Measurements from ENCODE around the gene SLC6A3.

The SLC6A3 gene

DNA sequence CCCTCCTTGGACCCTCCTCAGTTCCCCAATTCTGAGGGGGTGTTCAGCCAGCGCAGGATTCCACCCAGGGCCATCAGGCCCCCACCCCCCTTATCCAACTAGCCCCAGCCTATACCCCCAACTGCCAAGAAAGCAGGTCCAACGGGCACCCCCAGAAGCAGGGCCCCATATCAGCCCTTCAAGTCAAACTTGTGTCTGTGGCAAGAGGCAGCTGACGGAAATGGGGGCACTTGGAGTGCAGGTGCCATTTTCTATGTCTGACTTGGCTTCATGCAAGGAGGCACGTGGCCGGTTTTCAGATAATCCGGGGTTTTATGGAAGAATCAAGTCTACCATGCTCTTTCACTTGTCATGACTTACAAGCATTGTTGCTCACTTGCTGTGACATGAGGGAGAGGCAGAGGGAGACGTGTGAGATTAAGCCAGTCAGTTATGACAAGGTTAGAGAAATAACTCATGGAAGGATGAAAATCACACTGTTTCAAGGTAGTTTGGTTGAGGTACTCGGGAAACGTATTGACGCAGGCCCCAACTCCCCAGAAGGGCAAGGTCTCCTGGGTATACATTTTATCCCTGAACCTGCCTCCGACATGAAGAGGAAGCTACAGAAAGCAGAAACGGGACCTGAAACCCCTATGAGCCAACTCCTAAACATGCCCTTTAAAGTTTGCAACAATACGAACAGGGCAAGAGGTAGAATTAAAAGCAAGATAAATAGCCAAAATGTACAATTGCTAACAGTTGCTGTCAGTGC is 73.8 kb downstream of the SLC6A3 start:
- no peaks in the 10 kb centered on the region for H3K9me3 ChIP-seq (ENCODE audit: control insufficient read depth, low read length)
- H3K36me3 ChIP-seq (ENCODE audit: control insufficient read depth, insufficient read depth, low read length) = no peaks in the 10 kb centered on the region
- no peaks in the 10 kb centered on the region for H3K27me3 ChIP-seq (replicated peaks; ENCODE audit: control insufficient read depth, insufficient read depth, low read length, poor library complexity, severe bottlenecking)
- H3K4me3 ChIP-seq (ENCODE audit: insufficient read depth, low read depth, low read length, poor library complexity, severe bottlenecking) = no peak overlapping the region
- DNase-seq = no peak
- no peak overlapping the region for H3K27ac ChIP-seq (ENCODE audit: insufficient read depth, low read length, poor library complexity, severe bottlenecking)
- H3K4me1 ChIP-seq (ENCODE audit: control insufficient read depth, insufficient read depth, low read length, poor library complexity, severe bottlenecking) = no peaks in the 10 kb centered on the region

DNA sequence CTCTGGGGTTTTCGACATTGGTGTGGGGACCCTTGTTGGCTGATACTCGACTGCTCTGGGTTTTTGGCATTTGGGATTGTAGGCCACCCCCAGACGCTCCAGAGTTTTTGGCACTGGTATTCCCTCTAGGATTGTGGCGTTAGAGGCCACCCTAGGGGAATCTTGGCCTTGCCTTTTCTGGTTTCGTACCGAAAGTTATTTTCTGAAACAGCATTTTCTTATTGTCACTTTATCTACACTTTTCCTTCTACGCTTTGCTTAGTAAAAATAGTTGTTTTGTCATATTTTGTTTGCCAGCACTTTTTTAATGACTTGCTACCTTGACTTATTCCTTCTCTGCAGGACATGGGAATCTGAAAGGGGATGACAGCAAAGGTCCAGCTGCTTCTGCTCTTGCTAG is 75.2 kb downstream of the SLC6A3 start:
- H3K9me3 ChIP-seq (ENCODE audit: control insufficient read depth, low read length) = no peaks in the 10 kb centered on the region
- no peak overlapping the region for H3K27ac ChIP-seq (ENCODE audit: insufficient read depth, low read length, poor library complexity, severe bottlenecking)
- no peak overlapping the region for H3K4me3 ChIP-seq (ENCODE audit: insufficient read depth, low read depth, low read length, poor library complexity, severe bottlenecking)
- no peaks in the 10 kb centered on the region for H3K4me1 ChIP-seq (ENCODE audit: control insufficient read depth, insufficient read depth, low read length, poor library complexity, severe bottlenecking)
- no peaks in the 10 kb centered on the region for H3K36me3 ChIP-seq (ENCODE audit: control insufficient read depth, insufficient read depth, low read length)
- DNase-seq = no peak
- no peaks in the 10 kb centered on the region for H3K27me3 ChIP-seq (replicated peaks; ENCODE audit: control insufficient read depth, insufficient read depth, low read length, poor library complexity, severe bottlenecking)

DNA sequence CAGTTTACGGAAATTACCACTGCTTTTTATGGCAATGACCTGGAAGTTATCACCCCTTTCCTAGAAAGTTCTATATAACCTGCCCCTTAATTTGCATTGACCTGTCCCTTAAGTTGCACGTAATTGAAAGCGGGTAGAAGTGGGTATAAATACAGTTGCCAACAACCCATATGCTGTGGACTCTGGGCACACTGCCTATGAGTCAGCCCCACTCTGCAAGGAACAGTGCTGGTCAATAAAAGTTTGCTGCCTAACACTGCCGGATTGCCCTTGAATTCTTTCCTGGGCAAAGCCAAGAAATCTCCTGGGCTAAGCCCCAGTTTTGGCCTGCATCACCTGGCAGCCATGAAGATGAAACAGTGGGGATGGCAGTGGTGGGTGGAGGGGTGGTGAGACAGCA is 76.5 kb downstream of the SLC6A3 start:
- no peak for DNase-seq
- no peak overlapping the region for H3K27ac ChIP-seq (ENCODE audit: insufficient read depth, low read length, poor library complexity, severe bottlenecking)
- H3K27me3 ChIP-seq (replicated peaks; ENCODE audit: control insufficient read depth, insufficient read depth, low read length, poor library complexity, severe bottlenecking) = no peaks in the 10 kb centered on the region
- H3K4me3 ChIP-seq (ENCODE audit: insufficient read depth, low read depth, low read length, poor library complexity, severe bottlenecking) = no peak overlapping the region
- H3K4me1 ChIP-seq (ENCODE audit: control insufficient read depth, insufficient read depth, low read length, poor library complexity, severe bottlenecking) = no peaks in the 10 kb centered on the region
- H3K36me3 ChIP-seq (ENCODE audit: control insufficient read depth, insufficient read depth, low read length) = no peaks in the 10 kb centered on the region
- H3K9me3 ChIP-seq (ENCODE audit: control insufficient read depth, low read length) = no peaks in the 10 kb centered on the region

DNA sequence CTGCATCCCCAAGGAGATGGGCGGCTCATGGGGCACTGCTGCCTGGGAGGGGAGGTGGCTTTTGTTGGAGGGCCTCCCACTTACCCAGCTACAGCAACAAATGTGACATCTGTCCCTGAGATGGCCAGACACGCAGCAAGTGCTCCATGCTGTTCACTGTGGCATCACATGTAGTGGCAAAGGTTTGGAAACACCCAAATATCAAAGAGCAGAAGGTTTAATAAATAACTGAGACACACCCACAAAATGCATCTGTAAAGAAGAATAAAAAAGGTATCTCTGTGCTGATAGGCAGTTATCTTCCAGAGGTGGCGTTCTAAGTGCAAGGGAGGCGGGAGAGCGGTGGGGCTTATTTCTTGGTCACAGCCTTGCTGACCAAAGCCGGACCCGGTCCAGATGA is 77.0 kb downstream of the SLC6A3 start:
- Histone ChIP-seq H3K27ac (ENCODE audit: insufficient read depth, low read length, poor library complexity, severe bottlenecking) (no peak overlapping the region), H3K27me3 (replicated peaks; ENCODE audit: control insufficient read depth, insufficient read depth, low read length, poor library complexity, severe bottlenecking) (peaks cover 4% of the 10 kb centered on the region), H3K9me3 (ENCODE audit: control insufficient read depth, low read length) (no peaks in the 10 kb centered on the region), H3K4me3 (ENCODE audit: insufficient read depth, low read depth, low read length, poor library complexity, severe bottlenecking) (no peak overlapping the region), H3K4me1 (ENCODE audit: control insufficient read depth, insufficient read depth, low read length, poor library complexity, severe bottlenecking) (no peaks in the 10 kb centered on the region), H3K36me3 (ENCODE audit: control insufficient read depth, insufficient read depth, low read length) (no peaks in the 10 kb centered on the region)
- DNase-seq = no peak

DNA sequence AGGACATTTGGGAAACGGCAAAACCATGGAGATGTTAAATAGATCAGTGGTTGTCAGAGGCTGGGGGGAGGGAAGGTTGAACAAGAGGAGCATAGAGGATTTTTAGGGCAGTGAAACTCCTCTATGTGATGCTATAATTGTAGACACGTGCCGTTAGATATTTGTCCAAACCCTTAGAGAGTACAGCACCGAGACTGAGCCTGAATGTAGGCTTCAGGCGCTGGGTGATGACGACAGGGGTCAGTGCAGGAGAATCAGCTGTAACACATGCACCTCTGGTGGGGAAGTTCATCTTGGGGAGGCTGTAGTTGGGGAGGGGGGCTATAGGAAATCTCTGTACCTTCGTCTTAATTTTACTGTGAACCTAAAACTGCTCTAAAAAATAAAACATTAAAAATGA is 78.1 kb downstream of the SLC6A3 start:
- Histone ChIP-seq H3K4me1 (ENCODE audit: control insufficient read depth, insufficient read depth, low read length, poor library complexity, severe bottlenecking) (no peaks in the 10 kb centered on the region), H3K27me3 (replicated peaks; ENCODE audit: control insufficient read depth, insufficient read depth, low read length, poor library complexity, severe bottlenecking) (peaks cover 7% of the 10 kb centered on the region), H3K36me3 (ENCODE audit: control insufficient read depth, insufficient read depth, low read length) (no peaks in the 10 kb centered on the region), H3K9me3 (ENCODE audit: control insufficient read depth, low read length) (no peaks in the 10 kb centered on the region), H3K4me3 (ENCODE audit: insufficient read depth, low read depth, low read length, poor library complexity, severe bottlenecking) (no peak overlapping the region), H3K27ac (ENCODE audit: insufficient read depth, low read length, poor library complexity, severe bottlenecking) (no peak overlapping the region)
- DNase-seq = no peak

DNA sequence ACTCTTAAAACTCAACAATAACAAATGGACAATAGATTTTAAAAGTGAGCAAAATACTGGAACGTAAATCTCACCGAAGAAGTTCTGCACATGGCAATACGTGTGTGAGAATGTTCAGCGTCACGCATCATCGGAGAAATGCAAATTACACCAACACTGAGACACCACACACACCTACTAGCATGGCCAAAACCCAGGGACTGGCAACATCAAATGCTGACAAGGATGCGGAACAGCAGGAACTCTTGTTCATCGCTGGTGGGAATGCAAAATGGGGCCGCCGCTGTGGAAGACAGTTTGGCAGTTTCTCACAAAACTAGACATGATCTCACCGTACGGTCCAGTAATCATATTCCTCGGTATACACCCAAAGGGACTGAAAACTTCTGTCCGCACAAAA is 78.7 kb downstream of the SLC6A3 start:
- Histone ChIP-seq H3K36me3 (ENCODE audit: control insufficient read depth, insufficient read depth, low read length) (no peaks in the 10 kb centered on the region), H3K4me1 (ENCODE audit: control insufficient read depth, insufficient read depth, low read length, poor library complexity, severe bottlenecking) (no peaks in the 10 kb centered on the region), H3K27me3 (replicated peaks; ENCODE audit: control insufficient read depth, insufficient read depth, low read length, poor library complexity, severe bottlenecking) (peaks cover 13% of the 10 kb centered on the region), H3K27ac (ENCODE audit: insufficient read depth, low read length, poor library complexity, severe bottlenecking) (no peak overlapping the region), H3K9me3 (ENCODE audit: control insufficient read depth, low read length) (no peaks in the 10 kb centered on the region), H3K4me3 (ENCODE audit: insufficient read depth, low read depth, low read length, poor library complexity, severe bottlenecking) (no peak overlapping the region)
- no peak for DNase-seq

DNA sequence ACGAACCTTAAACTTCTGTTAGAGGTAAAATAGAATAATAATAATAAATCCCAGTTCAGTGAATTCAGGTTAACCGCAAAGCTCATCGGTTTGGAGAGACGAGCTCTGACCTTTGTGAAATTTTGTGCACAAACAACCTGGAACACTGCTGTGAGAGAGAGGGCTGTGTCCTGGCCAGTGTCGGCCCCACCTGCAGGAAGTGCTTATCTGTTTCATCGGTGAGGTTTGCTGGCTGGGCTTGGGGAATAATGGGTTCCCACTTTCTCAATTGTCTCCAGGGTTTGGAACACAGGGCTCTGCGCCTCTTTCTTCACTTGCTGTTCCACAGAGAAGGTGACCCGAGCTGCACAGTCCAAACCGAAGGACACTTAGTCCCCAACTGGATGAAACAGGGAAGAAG is 81.0 kb downstream of the SLC6A3 start:
- no peaks in the 10 kb centered on the region for H3K4me1 ChIP-seq (ENCODE audit: control insufficient read depth, insufficient read depth, low read length, poor library complexity, severe bottlenecking)
- peaks cover 13% of the 10 kb centered on the region for H3K27me3 ChIP-seq (replicated peaks; ENCODE audit: control insufficient read depth, insufficient read depth, low read length, poor library complexity, severe bottlenecking)
- no peak overlapping the region for H3K27ac ChIP-seq (ENCODE audit: insufficient read depth, low read length, poor library complexity, severe bottlenecking)
- no peak for DNase-seq
- H3K36me3 ChIP-seq (ENCODE audit: control insufficient read depth, insufficient read depth, low read length) = no peaks in the 10 kb centered on the region
- no peaks in the 10 kb centered on the region for H3K9me3 ChIP-seq (ENCODE audit: control insufficient read depth, low read length)
- no peak overlapping the region for H3K4me3 ChIP-seq (ENCODE audit: insufficient read depth, low read depth, low read length, poor library complexity, severe bottlenecking)

DNA sequence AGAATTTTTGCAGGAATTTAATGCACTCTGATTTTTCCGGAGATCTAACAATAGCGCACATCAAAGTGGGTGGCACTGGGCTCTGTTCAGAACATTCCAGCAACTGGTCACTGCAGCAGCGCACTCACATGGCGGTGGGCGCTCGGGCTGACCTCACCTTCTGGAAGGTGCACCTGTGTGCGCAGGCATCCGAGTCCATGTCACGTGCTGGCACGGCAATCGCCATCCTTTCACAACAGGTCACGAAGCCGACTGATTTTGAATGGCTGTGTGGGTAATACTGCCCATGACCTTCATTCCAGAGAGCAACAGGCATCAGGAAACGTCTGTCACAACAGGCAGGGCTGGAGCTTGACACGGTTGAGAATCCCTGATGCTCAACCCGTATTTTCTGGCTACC is 81.7 kb downstream of the SLC6A3 start:
- Histone ChIP-seq H3K4me1 (ENCODE audit: control insufficient read depth, insufficient read depth, low read length, poor library complexity, severe bottlenecking) (no peaks in the 10 kb centered on the region), H3K4me3 (ENCODE audit: insufficient read depth, low read depth, low read length, poor library complexity, severe bottlenecking) (no peak overlapping the region), H3K36me3 (ENCODE audit: control insufficient read depth, insufficient read depth, low read length) (no peaks in the 10 kb centered on the region), H3K27ac (ENCODE audit: insufficient read depth, low read length, poor library complexity, severe bottlenecking) (no peak overlapping the region), H3K27me3 (replicated peaks; ENCODE audit: control insufficient read depth, insufficient read depth, low read length, poor library complexity, severe bottlenecking) (peaks cover 13% of the 10 kb centered on the region), H3K9me3 (ENCODE audit: control insufficient read depth, low read length) (no peaks in the 10 kb centered on the region)
- no peak for DNase-seq

DNA sequence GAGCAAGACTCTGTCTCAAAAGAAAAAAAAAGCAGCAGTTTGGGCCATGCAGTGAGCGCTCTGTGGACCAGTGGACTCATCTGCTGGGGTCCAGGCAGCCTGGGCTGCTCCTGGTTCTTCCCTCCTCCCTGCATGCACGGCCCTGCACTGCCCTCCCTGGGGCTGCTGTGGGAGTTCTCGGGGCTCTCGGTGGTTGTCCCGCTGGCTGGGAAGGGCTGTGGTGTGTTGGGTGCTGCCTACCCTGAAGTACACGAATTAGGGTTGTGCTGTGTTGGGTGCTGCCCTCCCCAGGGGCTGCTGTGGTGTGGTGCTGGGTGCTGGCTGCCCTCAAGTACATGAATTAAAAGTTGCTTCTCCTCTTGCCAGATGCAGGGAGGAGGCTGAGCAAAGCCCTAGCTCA is 82.1 kb downstream of the SLC6A3 start:
- Histone ChIP-seq H3K4me3 (ENCODE audit: insufficient read depth, low read depth, low read length, poor library complexity, severe bottlenecking) (no peak overlapping the region), H3K27ac (ENCODE audit: insufficient read depth, low read length, poor library complexity, severe bottlenecking) (no peak overlapping the region), H3K4me1 (ENCODE audit: control insufficient read depth, insufficient read depth, low read length, poor library complexity, severe bottlenecking) (no peaks in the 10 kb centered on the region), H3K27me3 (replicated peaks; ENCODE audit: control insufficient read depth, insufficient read depth, low read length, poor library complexity, severe bottlenecking) (peaks cover 13% of the 10 kb centered on the region), H3K36me3 (ENCODE audit: control insufficient read depth, insufficient read depth, low read length) (no peaks in the 10 kb centered on the region), H3K9me3 (ENCODE audit: control insufficient read depth, low read length) (no peaks in the 10 kb centered on the region)
- no peak for DNase-seq

DNA sequence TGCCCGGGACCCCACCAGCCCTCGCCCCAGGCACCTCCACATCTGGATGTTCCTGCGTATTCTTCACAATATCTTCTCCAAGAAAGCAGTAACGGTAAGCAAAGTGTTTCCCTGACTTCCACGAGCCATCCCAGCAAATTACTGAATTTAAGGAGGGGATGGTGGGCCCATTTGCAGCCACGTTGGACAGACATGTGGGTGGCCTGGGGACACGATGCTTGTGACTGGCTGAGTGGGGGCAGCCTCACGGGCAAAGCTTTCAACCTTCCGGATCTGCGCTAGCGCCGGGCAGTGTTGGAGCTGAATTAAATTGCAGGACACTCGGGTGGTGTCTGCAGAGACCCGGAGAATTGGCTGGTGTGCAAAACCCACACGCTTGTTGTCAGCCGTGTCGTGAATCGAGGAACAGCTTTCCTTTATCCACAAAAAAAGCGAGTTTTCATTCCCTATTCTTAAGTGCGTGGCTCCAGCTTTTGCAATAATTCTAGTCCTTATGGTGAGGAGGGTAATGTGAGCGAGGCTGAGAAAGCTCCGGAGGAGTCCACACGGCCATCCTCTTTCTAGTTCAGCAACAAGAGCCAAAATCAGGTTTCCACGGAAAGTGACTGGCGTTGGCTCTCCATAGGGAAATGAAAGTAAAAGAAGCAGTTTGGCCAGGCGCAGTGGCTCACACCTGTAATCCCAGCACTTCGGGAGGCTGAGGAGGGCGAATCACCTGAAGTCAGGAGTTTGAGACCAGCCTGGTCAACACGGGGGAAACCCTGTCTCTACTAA is 82.8 kb downstream of the SLC6A3 start:
- no peak overlapping the region for H3K27ac ChIP-seq (ENCODE audit: insufficient read depth, low read length, poor library complexity, severe bottlenecking)
- DNase-seq = no peak
- H3K9me3 ChIP-seq (ENCODE audit: control insufficient read depth, low read length) = no peaks in the 10 kb centered on the region
- no peak overlapping the region for H3K4me3 ChIP-seq (ENCODE audit: insufficient read depth, low read depth, low read length, poor library complexity, severe bottlenecking)
- H3K4me1 ChIP-seq (ENCODE audit: control insufficient read depth, insufficient read depth, low read length, poor library complexity, severe bottlenecking) = no peaks in the 10 kb centered on the region
- H3K27me3 ChIP-seq (replicated peaks; ENCODE audit: control insufficient read depth, insufficient read depth, low read length, poor library complexity, severe bottlenecking) = peaks cover 13% of the 10 kb centered on the region
- H3K36me3 ChIP-seq (ENCODE audit: control insufficient read depth, insufficient read depth, low read length) = no peaks in the 10 kb centered on the region
